Smooth muscle cell (in vitro differentiated cells): ENCODE data around the gene TTC1. TPM values are rescaled to one million over a fixed set of nuclear protein-coding genes. Genes with fewer than 3 reads are reported as not detected.

ENCODE experiments used
- DNase-seq: peaks from one replicate; lab custom pipeline; 2025; ENCODE audit not compliant: unreplicated experiment; lab: John Stamatoyannopoulos, UW
- H2AFZ ChIP-seq: fragments of 200-600 bp; sonication (generic); 2 replicates; pipeline ENCODE4 v1.6.0; 2016; ENCODE audit warnings: antibody characterized with exemption, low read depth, mild to moderate bottlenecking
- H3F3A ChIP-seq: fragments of 200-600 bp; sonication (generic); 2 replicates; pipeline ENCODE4 v1.6.0; 2017; ENCODE audit warnings: antibody characterized with exemption, low read depth
- H3K27ac ChIP-seq: fragments of 200-600 bp; sonication (generic); 2 replicates; pipeline ENCODE4 v1.5.1; 2016; ENCODE audit warnings: low read depth, mild to moderate bottlenecking
- H3K27me3 ChIP-seq: fragments of 200-600 bp; sonication (generic); 2 replicates; pipeline ENCODE4 v1.6.1; 2016; ENCODE audit warnings: low read depth, mild to moderate bottlenecking
- H3K36me3 ChIP-seq: fragments of 200-600 bp; sonication (generic); 2 replicates; pipeline ENCODE4 v1.5.1; 2016; ENCODE audit warnings: low read depth
- H3K4me1 ChIP-seq: fragments of 200-600 bp; sonication (generic); 2 replicates; pipeline ENCODE4 v1.5.1; 2016; ENCODE audit warnings: low read depth
- H3K4me2 ChIP-seq: fragments of 200-600 bp; sonication (generic); 2 replicates; pipeline ENCODE4 v1.6.0; 2016; ENCODE audit warnings: mild to moderate bottlenecking
- H3K4me3 ChIP-seq: fragments of 200-600 bp; sonication (generic); 2 replicates; pipeline ENCODE4 v1.5.1; 2016; ENCODE audit warnings: mild to moderate bottlenecking
- H3K79me2 ChIP-seq: fragments of 200-600 bp; sonication (generic); 2 replicates; pipeline ENCODE4 v1.6.0; 2016; ENCODE audit warnings: low read depth, mild to moderate bottlenecking
- H3K9ac ChIP-seq: fragments of 200-600 bp; sonication (generic); 2 replicates; pipeline ENCODE4 v1.6.0; 2016; ENCODE audit warnings: low read depth
- H3K9me3 ChIP-seq: fragments of 200-600 bp; sonication (generic); replicated peaks from 2 replicates; pipeline ENCODE4 v1.5.1; 2016; ENCODE audit warnings: low read depth
- H4K20me1 ChIP-seq: fragments of 200-600 bp; sonication (generic); 2 replicates; pipeline ENCODE4 v1.6.0; 2016; ENCODE audit warnings: low read depth
- WGBS: methylation state at CpG from one replicate; pipeline ENCODE4 v1.1.7; 2016; ENCODE audit warnings: low lambda C conversion rate; 5-methylcytosine and 5-hydroxymethylcytosine counted together
- polyA plus RNA-seq: library from polyadenylated mRNA; unstranded; fragments of >200 nt; fragmentation: Nextera tagmentation; extraction: Ambion mirVana; gene quantifications from 2 replicates; pipeline ENCODE4 v1.2.1, GENCODE V29; 2016
- total RNA-seq: library from RNA; depleted of rRNA; stranded (reverse); fragments of >200 nt; gene quantifications from 2 replicates; pipeline ENCODE4 v1.2.3, GENCODE V29; 2014
- TF ChIP-seq, protein P1 (sequence below): fragments of 200-600 bp; sonication (generic); IDR thresholded peaks from 2 replicates; pipeline ENCODE4 v1.5.1; 2017; ENCODE audit warnings: borderline replicate concordance, mild to moderate bottlenecking, antibody characterized with exemption; ENCODE audit not compliant: insufficient read depth, poor library complexity, severe bottlenecking

Gene TTC1
- total and polyA plus RNA-seq, 2 experiments from 2014 or later: 31.5 to 50.7 TPM

DNA sequence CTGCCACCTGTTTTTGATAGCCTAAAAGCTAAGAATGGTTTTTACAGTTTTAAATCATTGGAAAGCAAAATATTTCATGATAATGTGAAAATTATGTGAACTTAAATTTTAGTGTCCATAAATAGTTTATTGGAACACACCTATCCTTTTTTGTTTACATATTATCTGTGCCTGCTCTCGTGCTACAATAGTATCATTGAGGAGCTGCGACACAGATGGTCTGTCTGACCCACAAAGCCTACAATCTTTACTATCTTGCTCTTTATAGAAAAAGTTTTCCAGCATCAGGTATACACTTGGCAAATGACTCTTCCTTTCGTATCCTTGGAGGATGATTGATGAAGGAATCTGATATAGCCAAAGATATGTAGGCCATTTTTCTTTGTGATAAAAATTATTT, 40.2 kb downstream of the TTC1 start:
- TF ChIP-seq, protein P1, sequence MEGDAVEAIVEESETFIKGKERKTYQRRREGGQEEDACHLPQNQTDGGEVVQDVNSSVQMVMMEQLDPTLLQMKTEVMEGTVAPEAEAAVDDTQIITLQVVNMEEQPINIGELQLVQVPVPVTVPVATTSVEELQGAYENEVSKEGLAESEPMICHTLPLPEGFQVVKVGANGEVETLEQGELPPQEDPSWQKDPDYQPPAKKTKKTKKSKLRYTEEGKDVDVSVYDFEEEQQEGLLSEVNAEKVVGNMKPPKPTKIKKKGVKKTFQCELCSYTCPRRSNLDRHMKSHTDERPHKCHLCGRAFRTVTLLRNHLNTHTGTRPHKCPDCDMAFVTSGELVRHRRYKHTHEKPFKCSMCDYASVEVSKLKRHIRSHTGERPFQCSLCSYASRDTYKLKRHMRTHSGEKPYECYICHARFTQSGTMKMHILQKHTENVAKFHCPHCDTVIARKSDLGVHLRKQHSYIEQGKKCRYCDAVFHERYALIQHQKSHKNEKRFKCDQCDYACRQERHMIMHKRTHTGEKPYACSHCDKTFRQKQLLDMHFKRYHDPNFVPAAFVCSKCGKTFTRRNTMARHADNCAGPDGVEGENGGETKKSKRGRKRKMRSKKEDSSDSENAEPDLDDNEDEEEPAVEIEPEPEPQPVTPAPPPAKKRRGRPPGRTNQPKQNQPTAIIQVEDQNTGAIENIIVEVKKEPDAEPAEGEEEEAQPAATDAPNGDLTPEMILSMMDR: no peak
- no peak overlapping the region for H2AFZ ChIP-seq
- H3F3A ChIP-seq: no peaks in the 10 kb centered on the region
- H4K20me1 ChIP-seq: no peaks in the 10 kb centered on the region
- no peaks in the 10 kb centered on the region for H3K27me3 ChIP-seq
- H3K4me1 ChIP-seq: peaks cover 6% of the 10 kb centered on the region
- H3K27ac ChIP-seq: no peak overlapping the region
- H3K4me2 ChIP-seq: no peak overlapping the region
- H3K36me3 ChIP-seq: peaks cover 16% of the 10 kb centered on the region
- no peaks in the 10 kb centered on the region for H3K79me2 ChIP-seq
- 68% methylated on average over 3 of the region's 3 CpGs for WGBS
- no peak for DNase-seq
- H3K9ac ChIP-seq: no peak overlapping the region
- no peak overlapping the region for H3K4me3 ChIP-seq
- H3K9me3 ChIP-seq: no peaks in the 10 kb centered on the region

DNA sequence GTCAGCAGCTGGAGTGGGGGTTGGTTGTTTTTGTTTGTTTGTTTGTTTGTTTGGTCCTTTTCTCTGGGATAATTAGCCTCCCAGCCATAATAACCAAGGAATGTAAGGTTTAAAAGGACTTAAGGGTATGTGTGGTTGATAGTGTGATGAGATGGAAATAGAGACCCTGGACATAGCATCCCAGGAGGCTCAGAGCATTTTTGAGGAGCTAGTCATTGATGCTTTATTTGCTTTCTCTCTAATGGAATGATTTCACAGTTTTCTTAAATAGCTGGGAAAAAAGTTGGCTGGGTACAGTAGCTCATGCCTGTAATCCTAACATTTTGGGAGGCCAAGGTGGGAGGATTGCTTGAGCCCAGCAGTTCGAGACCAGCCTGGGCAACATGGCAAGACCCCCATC, 45.1 kb downstream of the TTC1 start:
- no peaks in the 10 kb centered on the region for H3K79me2 ChIP-seq
- no peak for DNase-seq
- H3K9me3 ChIP-seq: no peaks in the 10 kb centered on the region
- no peak overlapping the region for H3K27ac ChIP-seq
- H3K4me1 ChIP-seq: no peaks in the 10 kb centered on the region
- H3K36me3 ChIP-seq: peaks cover 20% of the 10 kb centered on the region
- H3K27me3 ChIP-seq: no peaks in the 10 kb centered on the region
- TF ChIP-seq, protein P1: no peak
- H3F3A ChIP-seq: no peaks in the 10 kb centered on the region
- no peak overlapping the region for H3K9ac ChIP-seq
- WGBS: 96% methylated on average over 1 of the region's 1 CpG
- no peak overlapping the region for H2AFZ ChIP-seq
- no peak overlapping the region for H3K4me2 ChIP-seq
- no peaks in the 10 kb centered on the region for H4K20me1 ChIP-seq
- no peak overlapping the region for H3K4me3 ChIP-seq

DNA sequence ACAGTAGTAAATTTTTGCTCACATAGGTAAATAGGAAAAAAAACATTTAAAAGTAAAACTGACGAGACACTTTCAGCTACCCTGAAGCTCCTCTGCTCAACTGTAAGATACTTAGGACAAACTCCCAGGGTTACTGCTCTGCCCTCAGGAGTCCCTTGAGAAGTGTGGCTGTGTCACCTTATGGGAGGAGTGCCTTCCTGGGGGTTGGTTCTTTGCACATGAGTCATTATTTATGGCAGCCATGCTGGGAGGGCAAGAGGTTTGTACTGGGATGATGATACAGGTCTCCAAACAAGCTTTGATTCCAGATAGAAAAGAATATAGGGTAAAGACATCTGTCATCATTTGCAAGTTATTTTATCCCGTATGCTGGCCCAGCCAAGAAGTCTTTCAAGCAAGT, 45.9 kb downstream of the TTC1 start:
- Histone ChIP-seq H3K36me3 (peaks cover 20% of the 10 kb centered on the region), H3K27ac (no peak overlapping the region), H3K9me3 (no peaks in the 10 kb centered on the region), H4K20me1 (no peaks in the 10 kb centered on the region), H3K9ac (no peak overlapping the region), H3K4me2 (no peak overlapping the region), H2AFZ (no peak overlapping the region), H3F3A (no peaks in the 10 kb centered on the region), H3K79me2 (no peaks in the 10 kb centered on the region), H3K27me3 (no peaks in the 10 kb centered on the region), H3K4me1 (no peaks in the 10 kb centered on the region), H3K4me3 (no peak overlapping the region)
- no peak for DNase-seq
- TF ChIP-seq, protein P1: no peak
- WGBS: 93% methylated on average over 2 of the region's 2 CpGs

DNA sequence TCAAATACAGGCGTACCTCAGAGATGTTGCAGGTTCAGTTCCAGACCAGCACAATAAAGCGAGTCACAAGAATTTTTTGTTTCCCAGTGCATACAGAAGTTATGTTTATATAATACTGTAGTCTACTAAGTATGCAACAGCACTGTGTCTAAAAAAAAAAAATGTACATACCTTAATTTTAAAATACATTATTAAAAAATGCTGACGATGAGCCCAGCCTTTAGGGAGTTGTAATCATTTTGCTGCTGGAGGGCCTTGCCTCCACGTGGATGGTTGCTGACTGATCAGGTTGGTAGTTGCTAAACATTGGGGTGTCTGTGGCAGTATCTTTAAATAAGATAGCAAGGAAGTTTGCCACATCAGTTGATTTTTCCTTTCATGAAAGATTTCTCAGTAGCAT, 48.3 kb downstream of the TTC1 start:
- no peak overlapping the region for H3K4me2 ChIP-seq
- peaks cover 4% of the 10 kb centered on the region for H3K36me3 ChIP-seq
- no peak for DNase-seq
- H2AFZ ChIP-seq: no peak overlapping the region
- no peak overlapping the region for H3K4me3 ChIP-seq
- no peaks in the 10 kb centered on the region for H3K27me3 ChIP-seq
- no peak overlapping the region for H3K27ac ChIP-seq
- WGBS: 97% methylated on average over 4 of the region's 4 CpGs
- H3K4me1 ChIP-seq: no peaks in the 10 kb centered on the region
- no peak overlapping the region for H3K9ac ChIP-seq
- TF ChIP-seq, protein P1: no peak
- H3K79me2 ChIP-seq: no peaks in the 10 kb centered on the region
- H3K9me3 ChIP-seq: no peaks in the 10 kb centered on the region
- no peaks in the 10 kb centered on the region for H4K20me1 ChIP-seq
- H3F3A ChIP-seq: no peaks in the 10 kb centered on the region
